Fibroblast of lung (primary cell): Measurements from ENCODE around the gene LMO7. TPM values are rescaled to one million over a fixed set of nuclear protein-coding genes. Genes with fewer than 3 reads are reported as not detected.

Source experiments
- DNase-seq, 2 donors: peaks; one replicate each; pipeline versions ENCODE4 v3.0.0 to v3.0.0-alpha.2; 2010; ENCODE audit warnings: low read depth in 2 of 2
- H2AFZ ChIP-seq: 2 replicates; pipeline ENCODE4 v1.5.1; 2012; ENCODE audit warnings: low read length, control low read depth, inconsistent platforms
- H3K27ac ChIP-seq: 2 replicates; pipeline ENCODE4 v1.5.1; 2011; ENCODE audit warnings: low read length, control low read depth; ENCODE audit not compliant: insufficient read depth
- H3K27me3 ChIP-seq: 2 replicates; pipeline ENCODE4 v1.5.1; 2011; ENCODE audit warnings: mild to moderate bottlenecking, low read length; ENCODE audit not compliant: control insufficient read depth, insufficient read depth
- H3K36me3 ChIP-seq: 2 replicates; pipeline ENCODE4 v1.5.1; 2011; ENCODE audit warnings: low read length; ENCODE audit not compliant: control insufficient read depth, insufficient read depth
- H3K4me1 ChIP-seq: 2 replicates; pipeline ENCODE4 v1.5.1; 2011; ENCODE audit warnings: low read length; ENCODE audit not compliant: control insufficient read depth, insufficient read depth; ENCODE audit errors: extremely low read depth
- H3K4me2 ChIP-seq: 2 replicates; pipeline ENCODE4 v1.5.1; 2011; ENCODE audit warnings: low read length, control low read depth; ENCODE audit not compliant: insufficient read depth; ENCODE audit errors: extremely low read depth
- H3K4me3 ChIP-seq, 4 experiments: fragments of 200-600 bp in 1 of 4; sonication (generic) in 1 of 4; replicated peaks in 1 of 4; 2 replicates each; pipeline ENCODE4 v1.5.1; 2011 to 2016; ENCODE audit warnings: low read length in 4 of 4, low read depth in 3 of 4, mild to moderate bottlenecking in 3 of 4, control low read depth in 2 of 4, inconsistent platforms in 1 of 4, mixed read lengths in 1 of 4; ENCODE audit not compliant: insufficient read depth in 1 of 4; ENCODE audit errors: control extremely low read depth in 1 of 4
- H3K79me2 ChIP-seq: 2 replicates; pipeline ENCODE4 v1.5.1; 2012; ENCODE audit warnings: mild to moderate bottlenecking, low read length, inconsistent platforms; ENCODE audit not compliant: control insufficient read depth, insufficient read depth
- H3K9ac ChIP-seq: 2 replicates; pipeline ENCODE4 v1.5.1; 2011; ENCODE audit warnings: mild to moderate bottlenecking, low read length, control low read depth; ENCODE audit not compliant: insufficient read depth
- H3K9me3 ChIP-seq: 2 replicates; pipeline ENCODE4 v1.5.1; 2012; ENCODE audit warnings: low read depth, low read length; ENCODE audit not compliant: control insufficient read depth, insufficient read depth
- H4K20me1 ChIP-seq: 2 replicates; pipeline ENCODE4 v1.5.1; 2011; ENCODE audit warnings: low read length; ENCODE audit not compliant: control insufficient read depth, insufficient read depth; ENCODE audit errors: extremely low read depth
- CTCF ChIP-seq, 2 donors: IDR thresholded peaks in 1 of 2; conservative IDR thresholded peaks in 1 of 2; 1 replicate in 1 of 2; 2 replicates in 1 of 2; pipeline ENCODE4 v1.5.1; 2011 to 2012; ENCODE audit warnings: low read length in 2 of 2, control low read depth in 1 of 2, inconsistent platforms in 1 of 2, low read depth in 1 of 2, mild to moderate bottlenecking in 1 of 2
- EZH2 ChIP-seq: IDR thresholded peaks from 2 replicates; pipeline ENCODE4 v1.5.1; 2012; ENCODE audit warnings: low read length, control low read depth, mild to moderate bottlenecking; ENCODE audit errors: missing control alignments
- polyA plus RNA-seq, 2 donors: library from polyadenylated mRNA; depleted of rRNA in 1 of 2; stranded (reverse) in 1 of 2; unstranded in 1 of 2; fragments of >200 nt; gene quantifications; 2 replicates each; pipeline ENCODE4 v1.2.1, GENCODE V29; 2011 to 2012; ENCODE audit warnings: missing spikeins in 1 of 2
- total RNA-seq: library from RNA; depleted of rRNA; stranded (reverse); fragments of >200 nt; gene quantifications from 2 replicates; pipeline ENCODE4 v1.2.1, GENCODE V29; 2014

LMO7 gene
- total and polyA plus RNA-seq, 2 donors (not counting 1 experiment from before 2014, with no cell fraction given) = 71.9 to 226 TPM

GRCh38 chr13:75689686-75690085, 53.6 kb downstream of the LMO7 start:
- Histone ChIP-seq H3K9me3 (no peaks in the 10 kb centered on the region), H3K4me1 (peaks cover 12% of the 10 kb centered on the region), H3K27me3 (no peaks in the 10 kb centered on the region), H2AFZ (no peak overlapping the region), H3K79me2 (peaks cover 87% of the 10 kb centered on the region), H3K4me3 (no peak overlapping the region), H4K20me1 (no peaks in the 10 kb centered on the region), H3K27ac (no peak overlapping the region), H3K4me2 (no peak overlapping the region), H3K9ac (no peak overlapping the region), H3K36me3 (peaks cover 4% of the 10 kb centered on the region)
- TF ChIP-seq CTCF (conservative IDR thresholded peaks at IDR 0.05 in 1 of 2, IDR thresholded peaks at IDR 0.05 in 1 of 2; ENCODE audit: low read depth in 1 of 2, low read length in 2 of 2) (no peak), EZH2 (no peak)
- peak in 1 of 2 donors; percentile 45 for DNase-seq

- no peaks in the 10 kb centered on the region for H3K9me3 ChIP-seq
- H2AFZ ChIP-seq = no peak overlapping the region
- H3K36me3 ChIP-seq = peaks cover 4% of the 10 kb centered on the region
- peaks cover 10% of the 10 kb centered on the region for H3K4me1 ChIP-seq
- H3K4me2 ChIP-seq = no peak overlapping the region
- no peak for DNase-seq
- H3K4me3 ChIP-seq = no peak overlapping the region
- no peaks in the 10 kb centered on the region for H3K27me3 ChIP-seq
- H3K9ac ChIP-seq = no peak overlapping the region
- peaks cover 90% of the 10 kb centered on the region for H3K79me2 ChIP-seq
- no peaks in the 10 kb centered on the region for H4K20me1 ChIP-seq
- no peak overlapping the region for H3K27ac ChIP-seq
- TF ChIP-seq CTCF (conservative IDR thresholded peaks at IDR 0.05 in 1 of 2, IDR thresholded peaks at IDR 0.05 in 1 of 2; ENCODE audit: low read depth in 1 of 2, low read length in 2 of 2) = no peak
- TF ChIP-seq EZH2 = no peak
Measured at GRCh38 chr13:75690607-75691006, 54.5 kb downstream of the LMO7 start.

GRCh38 chr13:75691183-75691582, 55.1 kb downstream of the LMO7 start:
- no peak for DNase-seq
- H3K9me3 ChIP-seq = no peaks in the 10 kb centered on the region
- no peaks in the 10 kb centered on the region for H3K27me3 ChIP-seq
- H3K27ac ChIP-seq = peak overlapping the region; percentile 22
- H3K36me3 ChIP-seq = peaks cover 4% of the 10 kb centered on the region
- H3K4me3 ChIP-seq = no peak overlapping the region
- H3K79me2 ChIP-seq = peaks cover 84% of the 10 kb centered on the region
- H3K9ac ChIP-seq = no peak overlapping the region
- H3K4me1 ChIP-seq = peaks cover 6% of the 10 kb centered on the region
- no peak overlapping the region for H3K4me2 ChIP-seq
- H2AFZ ChIP-seq = no peak overlapping the region
- no peaks in the 10 kb centered on the region for H4K20me1 ChIP-seq
- no peak for TF ChIP-seq EZH2
- TF ChIP-seq CTCF (conservative IDR thresholded peaks at IDR 0.05 in 1 of 2, IDR thresholded peaks at IDR 0.05 in 1 of 2; ENCODE audit: low read depth in 1 of 2, low read length in 2 of 2) = no peak
